ENCODE results near the gene GATD1. TPM values are rescaled to one million over a fixed set of nuclear protein-coding genes. Genes with fewer than 3 reads are reported as not detected.
A peak's percentile ranks its signal among the peaks of the same experiment; 100 is the strongest.

The GATD1 gene
- total and polyA plus RNA-seq, 3 donors from 2014 or later: 64.3 to 84.2 (median 80.9) TPM

DNA sequence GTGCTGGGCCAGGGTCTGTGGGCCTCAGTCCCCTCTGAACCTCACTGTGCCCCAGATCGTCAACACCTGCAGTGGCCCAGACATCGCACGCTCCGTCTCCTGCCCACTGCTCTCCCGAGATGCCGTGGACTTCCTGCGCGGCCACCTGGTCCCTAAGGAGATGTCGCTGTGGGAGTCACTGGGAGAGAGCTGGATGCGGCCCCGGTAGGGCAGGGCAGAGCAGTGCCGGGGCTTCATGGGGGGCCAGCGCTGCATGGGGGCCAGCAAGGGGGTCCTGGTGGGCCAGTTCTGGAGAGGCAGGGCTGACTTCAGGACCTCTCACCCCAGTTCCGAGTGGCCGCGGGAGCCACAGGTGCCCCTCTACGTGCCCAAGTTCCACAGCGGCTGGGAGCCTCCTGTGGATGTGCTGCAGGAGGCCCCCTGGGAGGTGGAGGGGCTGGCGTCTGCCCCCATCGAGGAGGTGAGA is 54.9 kb downstream of the GATD1 start:
- DNase-seq: no peak
- Histone ChIP-seq H3K9me3 (no peaks in the 10 kb centered on the region), H3K4me3 (no peak overlapping the region), H3K27ac (no peak overlapping the region), H3K36me3 (ENCODE audit: low read depth, missing control alignments) (no peaks in the 10 kb centered on the region), H3K4me1 (peaks cover 24% of the 10 kb centered on the region), H3K27me3 (no peaks in the 10 kb centered on the region)
- intact Hi-C loops (cut with DNase I; ENCODE audit: low total_unique reads): loop anchor here (10.0 kb wide), 1 partner anchor 168 kb away; no protein-coding TSS in a partner anchor
- 75 to 95% methylated on average over 4 to 20 of the region's 20 CpGs for WGBS, 2 donors
- no peak for TF ChIP-seq POLR2A (IDR thresholded peaks at IDR 0.05)
- TF ChIP-seq, protein P1, sequence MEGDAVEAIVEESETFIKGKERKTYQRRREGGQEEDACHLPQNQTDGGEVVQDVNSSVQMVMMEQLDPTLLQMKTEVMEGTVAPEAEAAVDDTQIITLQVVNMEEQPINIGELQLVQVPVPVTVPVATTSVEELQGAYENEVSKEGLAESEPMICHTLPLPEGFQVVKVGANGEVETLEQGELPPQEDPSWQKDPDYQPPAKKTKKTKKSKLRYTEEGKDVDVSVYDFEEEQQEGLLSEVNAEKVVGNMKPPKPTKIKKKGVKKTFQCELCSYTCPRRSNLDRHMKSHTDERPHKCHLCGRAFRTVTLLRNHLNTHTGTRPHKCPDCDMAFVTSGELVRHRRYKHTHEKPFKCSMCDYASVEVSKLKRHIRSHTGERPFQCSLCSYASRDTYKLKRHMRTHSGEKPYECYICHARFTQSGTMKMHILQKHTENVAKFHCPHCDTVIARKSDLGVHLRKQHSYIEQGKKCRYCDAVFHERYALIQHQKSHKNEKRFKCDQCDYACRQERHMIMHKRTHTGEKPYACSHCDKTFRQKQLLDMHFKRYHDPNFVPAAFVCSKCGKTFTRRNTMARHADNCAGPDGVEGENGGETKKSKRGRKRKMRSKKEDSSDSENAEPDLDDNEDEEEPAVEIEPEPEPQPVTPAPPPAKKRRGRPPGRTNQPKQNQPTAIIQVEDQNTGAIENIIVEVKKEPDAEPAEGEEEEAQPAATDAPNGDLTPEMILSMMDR (IDR thresholded peaks at IDR 0.05): no peak

DNA sequence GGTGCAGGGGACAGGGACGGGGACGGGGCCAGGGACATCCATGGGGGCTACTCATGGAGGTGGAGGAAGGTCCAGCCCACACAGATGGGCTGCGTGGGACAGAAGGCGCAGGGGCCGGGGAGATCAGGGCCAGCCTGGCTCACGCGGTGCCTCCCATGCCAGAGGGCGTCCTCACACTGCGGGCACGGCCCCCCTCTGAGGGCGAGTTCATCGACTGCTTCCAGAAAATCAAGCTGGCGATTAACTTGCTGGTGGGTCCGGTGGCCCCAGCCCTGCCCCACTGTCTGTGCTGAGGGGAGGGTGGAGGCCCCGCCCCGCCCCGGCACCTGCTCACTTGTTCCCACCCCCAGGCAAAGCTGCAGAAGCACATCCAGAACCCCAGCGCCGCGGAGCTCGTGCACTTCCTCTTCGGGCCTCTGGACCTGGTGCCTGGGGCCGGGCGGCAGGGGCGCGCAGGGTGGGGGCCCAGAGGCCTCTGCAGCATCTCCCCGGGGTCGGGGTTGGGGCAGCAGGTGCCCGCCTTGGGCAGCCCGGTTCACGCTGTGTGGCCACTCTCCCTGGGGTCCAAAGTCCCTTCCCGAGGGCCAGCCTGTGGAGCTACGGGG is 55.4 kb downstream of the GATD1 start:
- Histone ChIP-seq H3K4me3 (no peak overlapping the region), H3K36me3 (ENCODE audit: low read depth, missing control alignments) (no peaks in the 10 kb centered on the region), H3K9me3 (no peaks in the 10 kb centered on the region), H3K27me3 (no peaks in the 10 kb centered on the region), H3K4me1 (peaks cover 19% of the 10 kb centered on the region), H3K27ac (no peak overlapping the region)
- no peak for DNase-seq
- intact Hi-C loops (cut with DNase I; ENCODE audit: low total_unique reads): loop anchor here (10.0 kb wide), 1 partner anchor 167 kb away; no protein-coding TSS in a partner anchor
- WGBS, 2 donors: 46 to 51% methylated on average over 5 to 31 of the region's 33 CpGs
- TF ChIP-seq, protein P1 (IDR thresholded peaks at IDR 0.05): no peak
- no peak for TF ChIP-seq POLR2A (IDR thresholded peaks at IDR 0.05)

DNA sequence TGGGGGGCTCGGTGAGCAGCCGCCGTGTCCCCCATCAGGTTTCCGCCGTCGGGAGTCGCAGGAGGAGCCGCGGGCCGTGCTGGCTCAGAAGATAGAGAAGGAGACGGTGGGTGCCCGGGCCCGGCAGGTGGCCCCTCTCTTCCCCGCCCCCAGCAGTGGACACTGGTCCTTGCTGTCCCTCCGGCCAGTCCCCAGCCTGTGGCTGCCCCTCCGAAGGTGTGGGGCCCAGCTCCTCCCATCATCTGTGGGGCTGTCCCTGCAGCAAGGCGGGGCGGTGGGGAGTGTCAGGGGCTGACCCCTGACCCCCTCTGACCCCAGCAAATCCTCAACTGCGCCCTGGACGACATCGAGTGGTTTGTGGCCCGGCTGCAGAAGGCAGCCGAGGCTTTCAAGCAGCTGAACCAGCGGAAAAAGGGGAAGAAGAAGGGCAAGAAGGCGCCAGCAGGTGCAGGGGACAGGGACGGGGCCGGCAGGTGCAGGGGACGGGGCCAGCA is 56.0 kb downstream of the GATD1 start:
- Histone ChIP-seq H3K27ac (no peak overlapping the region), H3K4me3 (peak overlapping the region in 1 of 2 donors; percentile 25), H3K9me3 (no peaks in the 10 kb centered on the region), H3K27me3 (no peaks in the 10 kb centered on the region), H3K4me1 (peaks cover 14% of the 10 kb centered on the region), H3K36me3 (ENCODE audit: low read depth, missing control alignments) (no peaks in the 10 kb centered on the region)
- DNase-seq: no peak
- TF ChIP-seq POLR2A (IDR thresholded peaks at IDR 0.05): no peak
- TF ChIP-seq, protein P1 (IDR thresholded peaks at IDR 0.05): no peak
- WGBS, 2 donors: 31 to 37% methylated on average over 13 to 28 of the region's 28 CpGs
- intact Hi-C loops (cut with DNase I; ENCODE audit: low total_unique reads): loop anchor here (10.0 kb wide), 1 partner anchor 166 kb away; no protein-coding TSS in a partner anchor

DNA sequence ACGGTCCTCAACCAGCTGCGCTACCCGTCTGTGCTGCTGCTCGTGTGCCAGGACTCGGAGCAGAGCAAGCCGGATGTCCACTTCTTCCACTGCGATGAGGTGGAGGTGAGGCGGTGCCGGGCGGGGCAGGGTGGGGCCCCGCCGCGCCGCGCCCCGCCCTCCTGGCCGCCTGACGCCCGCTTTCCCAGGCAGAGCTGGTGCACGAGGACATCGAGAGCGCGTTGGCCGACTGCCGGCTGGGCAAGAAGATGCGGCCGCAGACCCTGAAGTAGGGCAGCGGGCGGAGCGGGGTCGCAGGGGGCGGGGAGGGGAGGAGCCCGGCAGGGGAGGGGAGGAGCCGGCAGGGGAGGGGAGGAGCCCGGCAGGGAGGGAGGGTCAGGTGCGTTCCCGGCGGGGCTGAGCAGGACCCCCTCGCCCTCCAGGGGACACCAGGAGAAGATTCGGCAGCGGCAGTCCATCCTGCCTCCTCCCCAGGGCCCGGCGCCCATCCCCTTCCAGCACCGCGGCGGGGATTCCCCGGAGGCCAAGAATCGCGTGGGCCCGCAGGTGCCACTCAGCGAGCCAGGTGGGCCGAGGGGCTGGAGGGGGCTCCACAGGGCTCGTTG is 56.5 kb downstream of the GATD1 start:
- DNase-seq: no peak
- Histone ChIP-seq H3K4me1 (peaks cover 10% of the 10 kb centered on the region), H3K4me3 (peak overlapping the region in 1 of 2 donors; percentile 25), H3K36me3 (ENCODE audit: low read depth, missing control alignments) (no peaks in the 10 kb centered on the region), H3K9me3 (no peaks in the 10 kb centered on the region), H3K27me3 (no peaks in the 10 kb centered on the region), H3K27ac (no peak overlapping the region)
- intact Hi-C loops (cut with DNase I; ENCODE audit: low total_unique reads): loop anchor here (10.0 kb wide), 1 partner anchor 166 kb away; no protein-coding TSS in a partner anchor
- 13 to 27% methylated on average over 3 to 47 of the region's 53 CpGs for WGBS, 2 donors
- TF ChIP-seq POLR2A (IDR thresholded peaks at IDR 0.05): no peak
- TF ChIP-seq, protein P1 (IDR thresholded peaks at IDR 0.05): no peak

Data from testis (tissue), 3 donors.